Endothelial cell of umbilical vein (primary cell): Measurements from ENCODE around the gene SMIM44.

ENCODE experiments used
- EZH2 ChIP-seq: IDR thresholded peaks from 2 replicates; pipeline ENCODE4 v1.6.1; 2012; ENCODE audit warnings: borderline replicate concordance, low read depth, mild to moderate bottlenecking, moderate library complexity, low read length, inconsistent platforms; ENCODE audit not compliant: severe bottlenecking
- FOS ChIP-seq: IDR thresholded peaks from 2 replicates; pipeline ENCODE4 v1.6.1; 2011; ENCODE audit warnings: mild to moderate bottlenecking, low read length, moderate library complexity, borderline replicate concordance; ENCODE audit not compliant: insufficient read depth
- GATA2 ChIP-seq: IDR thresholded peaks from 2 replicates; pipeline ENCODE4 v1.7.0; 2011; ENCODE audit warnings: low read depth, mild to moderate bottlenecking, moderate library complexity, mixed read lengths, low read length; ENCODE audit not compliant: insufficient read length, insufficient read depth
- POLR2A ChIP-seq: IDR thresholded peaks from 2 replicates; pipeline ENCODE4 v1.6.1; 2012; ENCODE audit warnings: low read depth, mild to moderate bottlenecking, control low read depth, low read length
- POLR2AphosphoS5 ChIP-seq: IDR thresholded peaks from 2 replicates; pipeline ENCODE4 v1.6.1; 2012; ENCODE audit warnings: low read depth, mild to moderate bottlenecking, control low read depth, low read length, moderate library complexity; ENCODE audit not compliant: insufficient read depth
- TF ChIP-seq, protein P1 (sequence below), 2 donors: IDR thresholded peaks; 1 replicate in 1 of 2; 2 replicates in 1 of 2; pipeline ENCODE4 v1.5.1; 2011; ENCODE audit warnings: low read length in 2 of 2, mild to moderate bottlenecking in 2 of 2, moderate library complexity in 2 of 2, control low read depth in 1 of 2, inconsistent platforms in 1 of 2, low read depth in 1 of 2; ENCODE audit not compliant: insufficient read depth in 1 of 2; ENCODE audit errors: extremely low read depth in 1 of 2

GRCh38 chr19:3455960-3456601 is 27.2 kb downstream of the SMIM44 start:
- TF ChIP-seq, protein P1, sequence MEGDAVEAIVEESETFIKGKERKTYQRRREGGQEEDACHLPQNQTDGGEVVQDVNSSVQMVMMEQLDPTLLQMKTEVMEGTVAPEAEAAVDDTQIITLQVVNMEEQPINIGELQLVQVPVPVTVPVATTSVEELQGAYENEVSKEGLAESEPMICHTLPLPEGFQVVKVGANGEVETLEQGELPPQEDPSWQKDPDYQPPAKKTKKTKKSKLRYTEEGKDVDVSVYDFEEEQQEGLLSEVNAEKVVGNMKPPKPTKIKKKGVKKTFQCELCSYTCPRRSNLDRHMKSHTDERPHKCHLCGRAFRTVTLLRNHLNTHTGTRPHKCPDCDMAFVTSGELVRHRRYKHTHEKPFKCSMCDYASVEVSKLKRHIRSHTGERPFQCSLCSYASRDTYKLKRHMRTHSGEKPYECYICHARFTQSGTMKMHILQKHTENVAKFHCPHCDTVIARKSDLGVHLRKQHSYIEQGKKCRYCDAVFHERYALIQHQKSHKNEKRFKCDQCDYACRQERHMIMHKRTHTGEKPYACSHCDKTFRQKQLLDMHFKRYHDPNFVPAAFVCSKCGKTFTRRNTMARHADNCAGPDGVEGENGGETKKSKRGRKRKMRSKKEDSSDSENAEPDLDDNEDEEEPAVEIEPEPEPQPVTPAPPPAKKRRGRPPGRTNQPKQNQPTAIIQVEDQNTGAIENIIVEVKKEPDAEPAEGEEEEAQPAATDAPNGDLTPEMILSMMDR (IDR thresholded peaks at IDR 0.05; ENCODE audit: extremely low read depth in 1 of 2, insufficient read depth in 1 of 2, low read depth in 1 of 2, low read length in 2 of 2), result no peak
- TF ChIP-seq POLR2A, result no peak
- no peak for TF ChIP-seq FOS
- no peak for TF ChIP-seq GATA2
- no peak for TF ChIP-seq EZH2
- no peak for TF ChIP-seq POLR2AphosphoS5
